Activated gamma-delta T cell (primary cell): ENCODE data around the gene CABP1.
"Not testable (repeated sequence)": the region's sequence is repeated elsewhere in the genome, so short reads cannot be mapped to it uniquely, and the experiment has no call there.

Source experiments
- DNase-seq: peaks from one replicate; lab custom pipeline; 2025; lab: John Stamatoyannopoulos, UW
- total RNA-seq, 2 donors: gene quantifications; one replicate each; lab custom pipeline; 2026; lab: John Stamatoyannopoulos, UW

The CABP1 gene
- total RNA-seq, result 0 to 0.04 reads per million in 2 donors

DNA sequence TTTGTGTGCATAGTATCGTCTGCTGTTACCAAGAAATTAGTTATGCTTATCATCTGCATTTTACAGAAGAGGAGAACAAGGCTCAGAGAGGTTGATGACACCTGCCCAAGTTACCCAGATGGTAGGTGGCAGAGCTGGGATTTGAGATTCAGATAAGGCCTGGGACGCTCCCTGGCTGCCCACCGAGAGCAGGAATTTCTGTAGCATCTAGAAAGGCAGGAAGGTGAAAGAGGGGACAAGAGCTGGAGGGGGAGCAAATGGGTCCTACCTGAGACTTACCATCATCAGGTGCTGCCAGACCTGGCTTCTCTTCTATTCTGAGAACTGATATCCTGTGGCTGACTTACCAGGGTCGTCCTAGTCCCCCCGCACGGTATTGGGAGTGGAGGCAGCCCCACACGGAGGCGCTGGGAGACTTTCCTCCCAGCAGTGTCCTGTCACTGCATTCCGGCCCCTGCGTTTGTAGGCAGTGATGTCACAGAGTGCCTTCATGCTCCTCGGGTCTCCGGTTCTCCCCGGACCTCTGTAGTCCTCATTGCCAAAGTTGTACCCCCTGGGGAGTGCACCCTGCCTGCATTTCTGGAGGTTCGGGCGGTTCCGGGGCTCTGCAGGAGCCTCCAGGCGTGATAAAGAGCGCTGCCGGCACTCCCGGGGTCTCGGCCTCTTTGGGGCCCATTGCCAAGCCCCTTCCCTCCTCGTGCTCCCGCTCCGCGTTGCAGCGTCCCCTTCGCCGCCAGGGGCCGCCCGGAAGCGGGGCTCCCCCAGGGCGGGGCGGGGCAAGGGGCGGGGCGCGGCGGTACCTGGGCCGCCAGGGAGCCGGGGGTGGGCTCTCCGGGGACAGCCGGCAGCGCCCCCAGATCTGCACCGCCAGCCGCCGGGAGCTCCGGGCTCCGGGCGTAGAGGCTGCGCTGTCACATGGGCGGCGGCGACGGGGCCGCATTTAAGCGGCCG is at the start of gene CABP1:
CABP1 (plus strand) TSS at position 856 of the 951 bp plus-strand sequence; CDS start at position 916, 60 bp downstream.
- DNase-seq, result peak; percentile 43

DNA sequence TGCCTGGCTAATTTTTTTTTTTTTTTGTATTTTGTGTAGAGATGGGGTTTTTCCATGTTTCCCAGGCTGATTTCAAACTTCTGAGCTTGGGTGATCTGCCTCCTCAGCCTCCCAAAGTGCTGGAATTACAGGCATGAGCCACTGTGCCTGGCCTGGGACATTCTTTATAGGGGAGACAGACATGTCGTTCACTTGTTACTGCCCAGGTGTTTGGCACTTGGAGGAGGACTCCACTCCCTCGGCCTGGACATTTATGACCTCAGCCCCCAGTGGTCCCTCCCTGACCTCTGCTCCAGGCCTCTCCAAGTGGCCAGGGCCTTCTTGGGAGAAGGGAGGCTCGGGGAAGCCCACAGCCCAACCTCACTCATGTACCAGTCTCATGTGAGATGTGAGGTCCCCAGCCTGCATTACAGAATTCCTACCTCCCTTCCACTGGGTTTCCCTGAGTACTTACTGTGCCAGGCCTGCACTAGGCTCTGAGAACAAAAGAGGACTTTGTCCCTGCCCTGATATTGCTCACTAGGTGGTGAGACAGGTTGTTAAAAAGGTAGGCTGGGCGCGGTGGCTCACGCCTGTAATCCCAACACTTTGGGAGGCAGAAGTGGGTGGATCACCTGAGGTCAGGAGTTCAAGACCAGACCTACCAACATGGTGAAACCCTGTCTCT is 49.6 kb upstream of the CABP1 start:
- DNase-seq, result no peak

DNA sequence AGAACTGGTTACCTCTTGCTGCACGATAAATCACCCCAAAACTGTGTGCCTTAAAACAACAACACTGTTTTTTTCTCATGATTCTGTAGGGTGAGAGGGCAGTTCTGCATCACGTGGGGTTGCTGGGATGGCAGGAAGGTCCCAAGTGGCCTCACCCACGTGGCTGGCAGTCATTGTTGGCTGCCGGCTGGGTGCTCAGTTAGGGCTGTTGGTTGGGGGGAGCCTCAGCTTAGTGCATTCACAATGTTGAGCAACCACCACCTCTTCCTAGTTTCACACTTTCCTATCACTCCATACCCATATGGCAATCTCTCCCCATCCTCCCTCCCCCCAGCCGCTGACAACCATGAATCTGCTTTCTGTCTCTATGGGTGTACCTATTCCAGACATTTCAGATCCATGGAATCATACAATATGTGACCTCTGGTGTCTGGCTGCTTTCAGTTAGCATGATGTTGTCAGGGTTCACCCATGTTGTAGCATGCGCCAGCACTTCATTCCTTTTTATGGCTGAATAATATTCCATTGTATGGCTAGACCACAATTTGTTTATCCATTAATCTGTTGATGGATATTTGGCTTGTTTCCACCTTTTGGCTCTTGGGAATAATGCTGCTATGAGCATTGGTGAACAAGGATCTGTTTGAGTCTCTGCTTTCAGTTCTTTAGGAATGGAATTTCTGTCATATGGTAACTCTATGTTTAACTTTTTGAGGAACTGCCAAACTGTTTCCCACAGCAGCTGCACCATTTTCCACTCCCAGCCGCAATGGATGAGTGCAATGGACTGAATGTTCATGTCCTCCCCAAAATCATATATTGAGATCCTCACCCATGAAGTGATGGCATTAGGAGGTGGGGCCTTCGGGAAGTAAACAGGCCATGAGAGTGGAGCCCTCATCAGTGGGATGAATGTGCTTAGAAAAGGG is 48.0 kb upstream of the CABP1 start:
- no peak for DNase-seq

DNA sequence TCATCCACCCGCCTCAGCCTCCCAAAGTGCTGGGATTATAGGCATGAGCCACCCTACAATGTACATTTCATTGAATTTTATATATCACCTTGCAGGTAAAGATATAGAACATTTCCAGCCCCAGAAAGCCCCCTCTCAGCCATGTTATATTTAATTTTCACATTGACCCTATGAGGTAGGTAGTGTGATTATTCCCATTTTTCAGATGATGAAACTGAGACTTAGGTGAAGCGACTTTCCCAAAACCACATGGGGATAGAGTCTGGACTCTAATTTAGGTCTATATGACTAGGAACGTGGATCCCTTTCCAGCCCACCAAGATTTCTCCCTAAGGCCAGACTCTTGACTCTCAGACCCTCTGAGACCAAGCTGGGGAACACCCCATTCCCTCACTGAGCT is 43.5 kb upstream of the CABP1 start:
- no peak for DNase-seq

DNA sequence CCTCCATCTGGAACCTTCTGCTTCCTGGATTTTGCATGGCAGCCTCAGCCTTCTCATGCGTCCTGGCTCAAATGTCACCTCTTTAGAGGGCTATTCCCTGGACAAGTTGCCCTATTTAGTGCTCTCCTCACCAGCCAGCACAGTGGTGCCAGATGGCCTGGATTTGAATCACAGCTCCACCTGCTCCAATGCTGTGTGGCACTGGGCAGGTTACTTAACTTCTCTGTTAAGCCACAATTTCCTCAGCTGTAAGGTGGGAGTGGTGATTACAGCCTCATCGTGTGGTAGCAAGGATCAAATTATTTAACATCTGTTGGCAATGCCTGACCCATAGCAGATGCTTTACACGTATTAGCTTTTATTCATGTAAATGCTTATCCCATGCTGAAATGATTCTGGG is 42.6 kb upstream of the CABP1 start:
- DNase-seq, result no peak

DNA sequence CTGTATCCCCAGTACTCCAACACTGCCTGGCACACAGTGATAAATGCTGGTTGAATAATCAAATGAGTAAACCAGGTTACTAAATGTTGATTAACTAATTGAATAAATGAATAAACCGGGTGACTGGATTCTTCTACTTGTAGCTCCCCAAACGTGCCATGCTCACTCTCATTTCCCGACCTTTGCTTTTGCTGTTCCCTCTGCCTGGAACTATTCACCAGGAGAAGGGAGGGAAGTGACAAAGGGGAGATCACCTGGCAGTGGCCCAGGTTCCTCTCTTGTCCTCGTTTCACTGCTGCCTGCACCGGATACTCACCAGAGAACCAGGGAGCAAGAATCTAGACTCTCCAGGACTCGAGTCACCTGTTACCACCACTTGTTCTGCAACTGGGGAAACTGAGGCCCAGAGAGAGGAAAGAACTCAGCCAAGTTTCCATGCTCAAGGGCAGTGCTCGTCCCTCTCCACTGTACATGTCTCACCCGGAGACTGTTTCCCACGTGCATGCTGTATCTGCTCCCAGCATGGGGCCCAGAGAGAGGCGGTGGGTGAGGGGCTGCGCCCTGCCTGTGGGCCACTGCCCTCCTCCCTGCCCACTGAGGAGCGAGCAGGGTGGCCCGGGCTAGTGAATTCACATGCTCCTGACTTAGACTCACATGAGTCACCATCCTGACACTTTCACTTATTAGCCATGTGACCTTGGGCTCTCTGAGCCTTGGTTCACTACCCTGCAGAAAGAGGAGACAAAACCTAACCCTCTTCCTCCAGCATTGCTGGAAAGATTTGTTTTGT is 41.6 kb upstream of the CABP1 start:
- no peak for DNase-seq

DNA sequence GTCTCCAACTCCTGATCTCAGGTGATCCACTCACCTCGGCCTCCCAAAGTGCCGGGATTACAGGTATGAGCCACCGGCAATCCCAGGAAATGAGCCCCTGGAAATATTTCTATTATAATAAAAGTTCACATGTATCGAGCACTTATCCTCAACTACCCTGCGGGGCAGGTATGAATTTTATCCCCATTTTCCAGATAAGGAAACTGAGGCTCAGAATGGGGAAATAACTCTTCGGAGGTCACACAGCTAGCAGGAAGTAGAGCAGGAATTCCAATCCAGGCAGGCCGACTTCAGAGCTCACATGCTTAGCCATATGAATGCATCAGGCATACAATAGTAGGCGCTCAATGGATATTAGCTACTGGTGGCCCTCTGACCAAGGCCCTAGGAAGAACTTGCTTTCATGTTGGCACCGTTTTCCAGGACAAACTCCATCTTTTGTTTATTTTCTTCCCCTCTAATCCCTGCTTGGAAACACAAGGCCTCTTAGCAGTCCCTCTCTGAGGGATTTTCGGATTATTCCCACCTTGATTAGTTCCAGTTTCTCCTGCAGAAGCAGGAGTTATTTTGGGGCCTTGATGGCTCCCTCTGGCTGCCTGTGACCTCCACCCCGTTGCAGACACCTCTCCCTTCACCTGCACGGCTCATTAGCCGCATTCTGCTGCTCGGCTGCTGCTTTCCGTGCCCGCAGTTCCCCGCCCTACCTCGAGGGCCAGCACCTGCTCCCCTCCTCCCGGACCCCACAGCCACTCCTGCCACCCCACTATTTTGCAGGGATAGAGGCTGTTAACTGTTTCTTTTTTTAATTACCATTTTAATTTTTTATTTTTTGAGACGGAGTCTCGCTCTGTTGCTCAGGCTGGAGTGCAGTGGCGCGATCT is 40.5 kb upstream of the CABP1 start:
- DNase-seq, result no peak

DNA sequence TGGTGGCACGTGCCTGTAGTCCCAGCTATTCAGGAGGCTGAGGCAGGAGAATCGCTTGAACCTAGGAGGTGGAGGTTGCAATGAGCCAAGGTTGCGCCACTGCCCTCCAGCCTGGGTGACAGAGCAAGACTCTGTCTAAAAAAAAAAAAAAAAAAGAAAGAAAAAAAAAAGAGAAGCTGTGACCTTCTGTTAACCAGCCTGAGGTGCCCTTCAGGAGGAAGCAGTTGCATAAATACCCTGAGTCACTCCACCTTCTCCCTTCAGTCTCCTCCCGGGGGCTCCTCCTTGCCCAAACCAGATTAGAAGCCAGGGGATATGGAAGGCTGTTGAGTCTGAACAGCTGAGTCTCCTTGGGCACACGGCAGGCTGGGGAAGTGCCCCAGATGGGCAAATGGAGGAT is 38.0 kb upstream of the CABP1 start:
- DNase-seq, result not testable (repeated sequence)

DNA sequence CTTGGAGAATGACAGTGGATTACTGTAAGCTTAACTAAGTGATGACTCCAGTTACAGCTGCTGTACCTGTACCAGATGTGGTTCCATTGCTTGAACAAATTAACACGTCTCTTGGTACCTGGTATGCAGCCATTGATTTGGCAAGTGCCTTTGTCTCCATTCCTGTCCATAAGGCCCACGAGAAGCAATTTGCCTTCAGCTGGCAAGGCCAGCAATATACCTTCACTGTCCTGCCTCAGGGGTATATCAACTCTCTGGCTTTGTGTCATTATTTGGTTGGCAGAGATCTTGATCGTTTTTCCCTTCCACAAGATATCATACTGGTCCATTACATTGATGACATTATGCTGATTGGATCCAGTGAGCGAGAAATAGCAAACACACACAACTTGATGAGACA is 29.9 kb upstream of the CABP1 start:
- DNase-seq, result no peak

DNA sequence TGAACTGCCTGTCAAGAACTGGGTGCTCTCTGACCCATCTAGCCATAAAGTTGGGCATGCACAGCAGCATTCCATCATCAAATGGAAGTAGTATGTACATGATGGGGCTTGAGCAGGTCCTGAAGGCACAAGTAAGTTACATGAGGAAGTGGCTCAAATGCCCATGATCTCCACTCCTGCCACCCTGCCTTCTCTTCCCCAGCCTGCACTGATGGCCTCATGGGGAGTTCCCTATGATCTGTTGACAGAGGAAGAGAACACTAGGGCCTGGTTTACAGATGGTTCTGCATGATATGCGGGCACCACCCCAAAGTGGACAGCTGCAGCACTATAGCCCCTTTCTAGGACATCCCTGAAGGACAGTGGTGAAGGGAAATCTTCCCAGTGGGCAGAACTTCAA is 28.9 kb upstream of the CABP1 start:
- DNase-seq, result not testable (repeated sequence)

DNA sequence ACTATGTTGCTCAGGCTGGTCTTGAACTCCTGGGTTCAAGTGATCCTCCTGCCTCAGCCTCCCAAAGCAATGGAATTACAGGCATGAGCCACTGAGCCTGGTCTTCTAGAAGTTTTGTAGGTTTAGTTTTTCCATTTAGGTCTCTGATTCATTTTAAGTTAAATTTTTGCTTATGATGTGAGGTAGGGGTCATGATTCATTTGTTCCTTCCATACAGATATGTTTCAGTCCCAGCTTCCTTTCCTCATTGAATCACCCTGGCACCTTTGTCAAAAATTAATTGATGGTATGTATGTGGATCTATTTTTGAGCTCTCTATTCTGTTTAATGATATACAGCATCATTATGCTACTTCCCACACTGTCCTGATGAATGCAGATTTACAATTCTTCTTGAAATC is 25.6 kb upstream of the CABP1 start:
- DNase-seq, result no peak

DNA sequence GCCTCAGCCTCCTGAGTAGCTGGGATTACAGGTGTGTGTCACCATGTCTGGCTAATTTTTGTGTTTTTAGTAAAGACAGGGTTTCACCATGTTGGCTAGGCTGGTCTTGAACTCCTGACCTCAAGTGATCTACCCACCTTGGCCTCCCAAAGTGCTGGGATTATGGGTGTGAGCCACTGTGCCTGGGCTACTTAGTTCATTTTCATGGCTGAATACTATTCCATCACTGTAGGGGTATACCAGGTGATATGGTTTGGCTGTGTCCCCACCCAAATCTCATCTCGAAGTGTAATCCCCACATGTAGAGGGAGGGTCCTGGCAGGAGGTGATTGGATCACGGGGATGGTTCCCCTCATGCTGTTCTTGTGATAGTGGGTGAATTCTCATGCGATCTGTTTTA is 23.2 kb upstream of the CABP1 start:
- not testable (repeated sequence) for DNase-seq

DNA sequence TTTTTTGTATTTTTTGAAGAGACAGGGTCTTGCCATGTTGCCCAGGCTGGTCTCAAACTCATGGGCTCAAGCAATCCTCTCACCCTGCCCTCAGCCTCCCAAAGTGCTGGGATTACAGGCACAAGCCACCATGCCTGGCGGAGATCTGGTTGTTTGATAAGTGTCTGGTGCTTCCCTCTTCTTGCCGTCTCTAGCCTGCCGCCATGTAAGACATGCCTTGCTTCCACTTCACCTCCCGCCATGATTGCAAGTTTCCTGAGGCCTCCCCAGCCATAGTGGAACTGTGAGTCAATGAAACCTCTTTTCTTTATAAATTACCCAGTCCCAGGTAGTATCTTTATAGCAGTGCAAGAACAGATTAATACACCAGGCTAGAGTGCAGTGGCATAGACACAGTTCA is 22.7 kb upstream of the CABP1 start:
- DNase-seq, result not testable (repeated sequence)

DNA sequence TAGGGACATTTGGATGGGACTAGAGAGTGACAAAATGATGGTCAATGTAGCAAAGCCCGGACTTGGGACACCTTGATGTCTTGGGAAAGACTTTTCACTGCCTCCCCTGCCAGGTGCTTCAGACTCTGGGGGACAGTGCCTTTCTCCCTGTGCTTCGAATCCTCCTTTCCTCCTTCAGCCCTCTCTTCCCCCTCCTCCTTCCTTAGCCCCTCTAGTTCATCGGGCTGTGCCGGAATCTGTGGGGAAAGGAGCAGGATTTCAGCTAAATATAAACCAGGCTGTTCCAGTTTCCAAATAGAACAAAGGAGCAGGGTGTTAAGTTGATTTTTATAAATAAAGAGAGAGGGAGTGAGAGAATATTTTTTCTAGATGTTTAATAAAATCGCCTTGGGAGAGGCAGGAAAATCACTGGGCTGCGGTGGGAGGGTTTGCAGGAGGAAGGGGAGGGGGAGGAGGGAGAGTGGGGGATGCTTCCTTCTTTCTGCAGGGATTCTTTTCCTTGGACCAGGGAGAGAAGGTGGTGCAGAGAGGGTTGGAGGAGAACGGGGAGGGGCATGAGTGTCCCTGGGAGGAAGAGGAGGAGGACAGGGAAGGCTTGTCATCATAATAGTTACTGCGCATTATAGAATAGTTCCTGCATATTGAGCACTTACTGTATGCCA is 21.3 kb upstream of the CABP1 start:
- no peak for DNase-seq

DNA sequence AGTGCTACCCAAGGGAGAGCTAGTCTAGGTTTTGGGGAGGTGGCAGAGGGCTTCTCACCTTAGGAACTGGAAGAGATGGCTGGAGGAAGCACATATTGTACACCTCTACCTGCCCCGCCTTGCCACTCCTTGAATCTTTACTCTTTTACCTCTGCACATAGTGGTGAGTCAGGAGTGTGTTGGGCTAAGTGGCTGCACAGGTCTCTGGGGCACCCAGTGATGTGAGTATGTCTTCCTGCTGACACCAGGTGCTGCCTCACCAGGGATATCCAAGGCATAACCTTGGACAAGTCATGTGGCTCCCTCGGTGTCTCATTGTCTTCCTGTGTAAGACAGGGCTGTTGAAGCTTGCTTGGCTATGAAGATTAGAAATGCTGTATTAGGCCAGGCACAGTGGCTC is 19.8 kb upstream of the CABP1 start:
- no peak for DNase-seq

DNA sequence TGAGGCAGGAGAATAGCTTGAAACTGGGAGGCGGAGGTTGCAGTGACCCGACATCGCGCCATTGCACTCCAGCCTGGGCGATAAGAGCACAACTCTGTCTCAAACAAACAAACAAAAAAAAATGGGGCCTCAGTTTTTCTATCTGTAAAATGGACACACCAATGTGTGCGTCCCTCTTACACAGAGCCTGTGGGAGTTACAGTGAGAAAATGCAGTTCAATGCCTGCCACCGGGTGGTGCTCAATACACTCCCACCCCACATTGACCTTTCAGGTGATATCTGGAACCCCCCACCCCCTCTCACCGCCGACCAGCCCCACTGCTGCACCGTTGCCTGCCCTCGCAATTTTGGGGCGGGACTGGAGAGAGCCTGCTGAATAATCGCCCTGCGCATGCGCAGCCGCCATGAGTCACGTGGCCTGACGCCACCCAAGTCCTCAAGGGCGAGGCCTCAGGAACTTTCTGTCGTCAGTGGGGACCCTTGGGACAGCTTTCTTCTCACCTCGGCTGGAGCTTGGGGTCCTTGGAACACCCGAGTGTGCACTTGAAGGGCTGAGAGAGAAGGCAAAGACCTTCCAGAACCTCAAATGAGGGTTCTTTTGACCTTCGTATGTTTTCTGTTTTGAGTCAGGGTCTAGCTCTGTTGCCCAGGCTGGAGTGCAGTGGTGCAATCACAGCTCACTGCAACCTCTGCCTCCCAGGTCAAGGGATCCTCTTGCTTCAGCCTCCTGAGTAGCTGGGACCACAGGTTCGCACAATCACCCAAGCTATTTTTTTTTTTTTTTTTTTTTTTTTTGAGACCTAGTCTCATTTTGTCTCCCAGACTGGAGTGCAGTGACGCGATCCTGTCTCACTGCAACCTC is 14.6 kb upstream of the CABP1 start:
- no peak for DNase-seq

DNA sequence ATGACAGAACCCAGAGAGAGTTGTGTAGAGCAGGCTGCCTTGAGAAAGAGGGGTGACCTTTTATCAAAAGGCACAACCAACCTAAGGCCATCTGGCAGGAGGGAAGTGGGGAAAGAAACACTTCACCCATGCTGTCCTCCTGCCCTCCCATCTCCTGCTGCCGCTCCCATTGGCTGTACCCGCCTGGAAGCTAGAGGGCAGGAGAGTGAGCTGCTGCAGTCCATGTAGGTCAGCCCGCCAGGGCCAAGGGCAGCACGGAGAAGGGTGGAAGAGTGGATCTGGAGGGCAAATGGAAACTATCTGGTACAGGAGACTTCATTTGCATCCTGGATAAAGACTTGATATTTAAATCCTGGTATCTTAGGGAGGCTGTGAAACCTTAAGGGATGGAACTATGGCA is 11.5 kb upstream of the CABP1 start:
- no peak for DNase-seq

DNA sequence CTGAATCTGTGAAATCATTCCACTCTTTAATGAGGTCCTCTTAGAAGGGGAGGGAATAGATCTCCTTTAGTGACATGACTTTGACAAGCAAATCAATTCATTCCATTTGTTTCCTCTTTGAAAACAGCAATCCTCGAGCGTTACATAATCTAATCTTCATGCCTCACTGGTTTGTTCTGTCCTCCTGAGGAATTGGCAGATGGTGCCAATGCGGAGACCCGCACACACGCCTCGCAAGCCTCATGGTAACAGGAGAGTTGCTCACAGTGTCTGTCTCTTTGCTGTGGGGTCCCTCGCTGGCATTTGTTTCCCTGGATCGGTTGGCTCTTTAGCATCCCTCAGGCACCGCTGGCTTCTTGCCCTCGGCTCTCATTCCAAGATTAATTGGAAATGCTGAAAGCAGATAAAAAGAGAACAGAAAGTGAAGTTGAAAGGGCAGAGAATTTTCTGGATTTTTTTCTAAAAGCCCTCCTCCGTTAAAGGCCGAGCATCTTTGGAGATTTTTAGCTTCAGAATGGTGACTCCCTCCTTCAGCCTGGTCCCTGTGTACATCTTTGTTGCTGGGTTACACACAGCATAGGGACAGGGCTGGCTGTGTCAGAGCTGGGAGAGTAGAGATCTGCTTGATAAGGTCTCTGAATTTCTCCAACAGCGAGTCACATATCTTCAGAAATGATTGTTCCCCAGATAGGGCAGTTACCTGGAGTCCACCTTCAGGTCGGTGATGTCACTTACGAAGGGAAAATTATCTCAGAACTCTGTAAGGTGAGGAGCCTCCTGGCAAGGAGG is 10.1 kb upstream of the CABP1 start:
- DNase-seq, result no peak
